HG03457 (cell line): ENCODE data around the gene CDK16.

Experiments
- ATAC-seq: cut with Tn5 transposase; IDR thresholded peaks from one replicate; pipeline ENCODE4 v1.9.1; 2021; ENCODE audit warnings: moderate number of reproducible peaks; ENCODE audit not compliant: unreplicated experiment

The CDK16 gene

GRCh38 chrX:47218280-47218919, at the start of gene CDK16:
TSS of gene CDK16 (plus strand) at chrX:47218681. CDS start at chrX:47223558, 4,877 bp downstream.
- ATAC-seq = peak; percentile 31

GRCh38 chrX:47169273-47169672, 49.2 kb upstream of the CDK16 start:
- no peak for ATAC-seq

- no peak for ATAC-seq
Observed at GRCh38 chrX:47169726-47170515, 48.6 kb upstream of the CDK16 start.

GRCh38 chrX:47170861-47171692, 47.4 kb upstream of the CDK16 start:
- ATAC-seq = no peak

GRCh38 chrX:47171996-47172395, 46.5 kb upstream of the CDK16 start:
- ATAC-seq = no peak

GRCh38 chrX:47172549-47172948, 45.9 kb upstream of the CDK16 start:
- ATAC-seq = no peak

GRCh38 chrX:47172971-47173792, 45.3 kb upstream of the CDK16 start:
- ATAC-seq = no peak

- no peak for ATAC-seq
Observed at GRCh38 chrX:47174376-47174775, 44.1 kb upstream of the CDK16 start.

- ATAC-seq = no peak
Observed at GRCh38 chrX:47174846-47175587, 43.5 kb upstream of the CDK16 start.

- ATAC-seq = no peak
Observed at GRCh38 chrX:47175588-47175980, 42.9 kb upstream of the CDK16 start.

GRCh38 chrX:47176101-47176740, 42.3 kb upstream of the CDK16 start:
- no peak for ATAC-seq

- ATAC-seq = no peak
Observed at GRCh38 chrX:47177079-47177478, 41.4 kb upstream of the CDK16 start.

GRCh38 chrX:47178337-47178736, 40.1 kb upstream of the CDK16 start:
- no peak for ATAC-seq

GRCh38 chrX:47179221-47179927, 39.1 kb upstream of the CDK16 start:
- ATAC-seq = no peak

- no peak for ATAC-seq
Observed at GRCh38 chrX:47179928-47180255, 38.6 kb upstream of the CDK16 start.

- ATAC-seq = no peak
Observed at GRCh38 chrX:47180346-47180745, 38.1 kb upstream of the CDK16 start.

GRCh38 chrX:47181301-47181700, 37.2 kb upstream of the CDK16 start:
- no peak for ATAC-seq

- ATAC-seq = no peak
Observed at GRCh38 chrX:47182106-47182700, 36.3 kb upstream of the CDK16 start.

GRCh38 chrX:47184486-47184885, 34.0 kb upstream of the CDK16 start:
- no peak for ATAC-seq
